GM21528 (cell line): ENCODE data around the gene TIPRL.
"Not testable (repeated sequence)": the region's sequence is repeated elsewhere in the genome, so short reads cannot be mapped to it uniquely, and the experiment has no call there.

ENCODE experiments used
- ATAC-seq: cut with Tn5 transposase; IDR thresholded peaks from one replicate; pipeline ENCODE4 v1.9.1; 2021; ENCODE audit warnings: mild to moderate bottlenecking, moderate library complexity; ENCODE audit not compliant: unreplicated experiment, low FRiP score

TIPRL gene

DNA sequence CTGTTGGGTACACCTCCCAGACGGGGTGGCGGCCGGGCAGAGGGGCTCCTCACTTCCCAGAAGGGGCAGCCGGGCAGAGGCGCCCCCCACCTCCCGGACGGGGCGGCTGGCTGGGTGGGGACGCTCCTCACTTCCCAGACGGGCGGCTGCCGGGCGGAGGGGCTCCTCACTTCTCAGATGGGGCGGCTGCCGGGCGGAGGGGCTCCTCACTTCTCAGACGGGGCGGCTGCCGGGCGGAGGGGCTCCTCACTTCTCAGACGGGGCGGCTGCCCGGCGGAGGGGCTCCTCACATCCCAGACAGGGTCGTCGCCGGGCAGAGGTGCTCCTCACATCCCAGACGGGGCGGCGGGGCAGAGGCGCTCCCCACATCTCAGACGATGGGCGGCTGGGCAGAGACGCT is 28.9 kb downstream of the TIPRL start:
- ATAC-seq = not testable (repeated sequence)

DNA sequence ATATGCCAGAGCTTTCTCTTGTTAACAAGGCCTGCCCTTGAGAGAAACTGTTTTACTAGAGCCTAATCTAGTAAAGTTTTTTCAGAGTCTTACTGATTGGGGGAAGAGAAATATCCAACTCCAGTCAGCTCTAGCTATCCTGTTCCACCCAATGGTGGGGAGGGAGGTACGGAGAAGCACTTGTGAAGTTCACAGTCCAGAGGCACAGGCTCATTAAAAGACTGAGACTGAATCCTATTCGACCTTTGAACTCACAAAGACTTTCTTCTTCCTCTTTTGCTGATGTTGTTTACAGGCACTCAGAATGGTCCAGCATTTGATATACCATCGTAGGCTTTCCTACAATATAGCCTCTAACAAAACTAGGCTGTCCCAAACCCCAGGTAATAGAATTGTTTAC is 31.6 kb downstream of the TIPRL start:
- no peak for ATAC-seq

DNA sequence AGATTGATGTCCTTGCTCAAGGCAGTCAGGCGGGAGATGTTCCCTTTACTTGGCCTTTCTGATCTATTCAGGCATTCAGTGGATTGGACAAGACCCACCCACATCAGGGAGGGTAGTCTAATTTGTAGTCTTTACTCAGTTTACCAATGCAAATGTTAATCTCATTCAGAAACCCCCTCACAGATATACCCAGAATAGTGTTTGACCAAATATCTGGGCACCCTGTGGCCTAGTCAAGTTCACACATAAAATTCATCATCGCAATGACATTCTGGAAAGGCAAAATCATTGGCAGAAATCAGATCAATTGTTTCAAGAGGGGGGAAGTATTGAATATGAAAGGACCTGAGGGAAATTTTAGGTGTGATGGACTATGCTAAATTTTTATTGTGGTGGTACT is 34.6 kb downstream of the TIPRL start:
- ATAC-seq = no peak

DNA sequence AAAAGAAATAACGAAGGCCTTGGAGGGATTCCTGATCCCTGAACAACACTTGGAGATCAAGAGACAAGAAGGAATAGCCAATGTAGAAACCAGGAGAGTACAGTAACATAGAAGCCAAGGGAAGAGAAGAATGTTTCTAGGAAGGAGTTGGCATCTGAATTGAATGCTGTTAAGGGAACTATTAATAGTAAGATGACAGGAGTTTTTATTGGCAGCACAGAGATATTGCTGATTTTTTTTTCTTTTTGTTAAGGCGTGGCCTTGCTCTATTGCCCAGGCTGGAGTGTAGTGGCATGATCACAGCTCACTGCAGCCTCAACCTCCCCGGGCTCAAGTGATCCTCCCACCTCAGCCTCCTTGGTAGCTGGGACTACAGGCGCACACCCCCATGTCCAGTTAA is 37.4 kb downstream of the TIPRL start:
- no peak for ATAC-seq

DNA sequence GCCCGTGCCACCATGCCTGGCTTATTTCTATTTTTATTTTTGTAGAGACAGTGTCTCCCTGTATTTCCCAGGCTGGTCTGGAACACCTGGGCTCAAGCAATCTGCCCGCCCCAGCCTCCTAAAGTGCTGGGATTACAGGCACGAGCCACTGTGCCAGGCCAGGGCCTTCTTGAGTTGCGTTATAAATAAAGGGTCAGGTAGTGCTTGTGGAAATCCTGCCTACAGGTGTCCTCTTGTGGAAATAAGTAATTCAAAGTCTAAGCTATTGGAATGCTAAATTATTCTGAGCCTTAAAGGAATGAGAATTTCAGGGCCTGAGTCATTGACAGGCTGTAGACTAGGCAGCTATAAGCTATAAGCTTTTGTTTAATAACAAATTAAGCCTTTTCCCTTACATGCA is 38.9 kb downstream of the TIPRL start:
- ATAC-seq = no peak

DNA sequence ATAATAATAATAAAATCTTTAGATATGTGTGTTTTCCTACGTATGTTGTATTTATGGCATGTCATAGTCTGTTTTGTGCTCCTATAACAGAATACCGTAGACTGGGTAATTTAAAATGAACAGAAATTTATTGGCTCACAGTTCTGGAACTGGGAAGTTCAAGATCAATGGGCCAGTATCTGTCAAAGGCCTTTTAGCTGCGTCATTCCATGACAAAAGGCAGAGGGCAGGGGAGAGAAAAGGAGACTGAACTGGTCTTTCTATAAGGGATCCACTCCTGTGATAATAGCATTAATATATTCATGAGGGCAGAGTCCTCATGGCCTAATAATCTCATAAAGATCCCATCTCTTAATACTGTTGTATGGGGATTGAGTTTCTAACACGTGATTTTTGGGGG is 39.9 kb downstream of the TIPRL start:
- ATAC-seq = no peak

DNA sequence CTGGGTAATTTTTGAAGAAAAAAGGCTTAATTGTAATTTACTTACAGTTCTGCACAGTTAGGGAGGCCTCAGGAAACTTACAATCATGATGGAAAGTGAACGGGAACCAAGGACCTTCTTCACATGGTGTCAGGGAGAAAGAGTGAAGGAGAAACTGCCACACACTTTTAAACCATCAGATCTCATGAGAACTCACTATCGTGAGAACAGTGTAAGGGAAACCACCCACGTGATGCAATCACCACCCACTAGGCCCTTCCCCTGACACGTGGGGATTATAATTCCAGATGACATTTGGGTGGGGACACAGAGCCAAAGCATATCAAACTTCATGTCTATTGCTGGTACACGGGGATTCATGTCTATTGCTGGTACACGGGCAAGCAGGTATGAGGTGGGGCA is 41.7 kb downstream of the TIPRL start:
- no peak for ATAC-seq

DNA sequence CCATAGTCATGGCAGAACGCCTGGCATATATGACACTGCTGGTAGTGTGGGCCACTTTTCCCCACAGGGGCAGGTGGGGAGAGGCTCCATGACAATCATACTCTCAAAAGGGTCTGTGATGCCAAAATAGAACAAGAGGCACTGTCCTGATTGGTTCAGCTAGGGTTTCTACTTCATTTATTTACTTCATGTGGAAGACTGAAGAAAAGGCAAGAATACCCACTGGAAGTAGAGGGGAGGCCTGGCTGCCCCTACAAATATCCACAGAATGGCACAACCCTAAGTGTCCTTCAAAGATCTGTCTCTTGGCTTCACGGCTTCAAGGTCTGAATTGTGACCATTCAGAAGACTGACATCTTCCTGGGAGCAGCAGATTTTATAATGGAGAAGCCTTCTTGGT is 42.5 kb downstream of the TIPRL start:
- ATAC-seq = no peak

DNA sequence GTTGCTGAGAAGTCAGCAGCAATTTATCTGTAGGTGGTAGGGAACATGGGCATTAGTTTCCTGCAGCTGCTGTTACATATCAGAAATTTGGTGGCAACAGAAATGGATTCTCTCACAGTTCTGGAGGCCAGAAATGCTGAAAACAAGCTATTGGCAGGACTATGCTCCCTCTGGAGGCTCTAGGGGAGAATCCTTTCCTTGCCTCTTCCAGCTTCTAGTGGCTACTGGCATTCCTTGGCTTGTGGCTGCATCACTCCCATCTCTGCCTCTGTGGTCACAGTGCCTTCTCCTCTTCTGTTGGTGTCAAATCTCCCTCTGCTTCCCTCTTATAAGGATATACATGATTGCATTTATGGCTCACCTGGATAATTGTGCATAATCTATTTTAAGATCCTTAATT is 44.5 kb downstream of the TIPRL start:
- no peak for ATAC-seq

DNA sequence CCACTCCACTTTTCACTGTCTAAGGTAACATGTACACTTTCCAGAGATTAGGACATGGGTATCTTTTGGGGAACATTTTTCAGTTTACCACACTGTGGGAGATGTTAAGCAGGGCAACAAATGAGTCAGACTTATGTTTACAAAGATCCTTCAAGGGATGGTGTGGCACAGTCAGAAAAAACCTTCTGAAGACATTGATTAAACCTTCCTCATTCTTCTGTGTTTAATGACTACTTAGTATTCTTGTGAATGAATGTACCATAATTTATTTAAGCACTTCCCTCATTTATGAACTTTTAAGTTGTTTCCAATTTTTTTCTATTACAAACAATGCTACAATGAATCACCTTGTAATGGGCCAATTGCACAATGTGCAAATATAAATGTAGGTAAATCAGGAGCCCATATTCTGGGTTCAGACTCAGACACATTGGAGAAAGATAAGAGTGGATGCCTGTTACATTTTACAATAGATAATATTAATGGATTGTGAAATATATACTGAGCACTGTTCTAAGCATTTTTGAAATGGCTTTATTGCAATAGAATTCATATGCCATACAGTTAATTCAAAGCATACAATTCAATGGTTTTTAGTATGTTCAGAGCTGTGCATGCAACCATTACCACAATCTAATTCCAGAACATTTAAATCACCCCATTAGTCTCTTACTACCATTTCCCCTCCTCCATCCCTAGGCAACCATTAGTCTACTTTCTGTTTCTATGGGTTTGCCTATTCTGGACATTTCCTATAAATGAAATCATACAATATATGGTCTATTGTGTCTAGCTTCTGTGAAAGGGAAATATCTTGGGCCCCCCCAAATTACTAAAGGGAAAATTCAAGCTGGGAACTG is 45.1 kb downstream of the TIPRL start:
- no peak for ATAC-seq

DNA sequence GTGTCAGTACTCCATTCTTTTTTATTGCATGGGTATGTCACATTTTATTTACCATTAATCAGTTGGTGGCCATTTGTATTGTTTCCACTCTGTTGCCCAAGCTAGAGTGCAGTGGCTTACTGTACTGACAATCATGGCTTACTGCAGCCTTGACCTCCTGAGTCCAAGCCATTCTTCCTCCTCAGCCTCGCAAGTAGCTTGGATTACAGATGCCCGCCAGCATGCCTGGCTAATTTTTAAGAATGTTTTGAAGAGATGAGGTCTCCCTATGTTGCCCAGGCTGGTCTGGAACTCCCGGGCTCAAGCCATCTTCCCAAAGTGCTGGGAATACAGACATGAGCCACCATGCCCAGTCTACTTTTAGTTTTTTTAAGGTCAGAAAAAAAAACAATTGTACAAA is 46.2 kb downstream of the TIPRL start:
- ATAC-seq = no peak

DNA sequence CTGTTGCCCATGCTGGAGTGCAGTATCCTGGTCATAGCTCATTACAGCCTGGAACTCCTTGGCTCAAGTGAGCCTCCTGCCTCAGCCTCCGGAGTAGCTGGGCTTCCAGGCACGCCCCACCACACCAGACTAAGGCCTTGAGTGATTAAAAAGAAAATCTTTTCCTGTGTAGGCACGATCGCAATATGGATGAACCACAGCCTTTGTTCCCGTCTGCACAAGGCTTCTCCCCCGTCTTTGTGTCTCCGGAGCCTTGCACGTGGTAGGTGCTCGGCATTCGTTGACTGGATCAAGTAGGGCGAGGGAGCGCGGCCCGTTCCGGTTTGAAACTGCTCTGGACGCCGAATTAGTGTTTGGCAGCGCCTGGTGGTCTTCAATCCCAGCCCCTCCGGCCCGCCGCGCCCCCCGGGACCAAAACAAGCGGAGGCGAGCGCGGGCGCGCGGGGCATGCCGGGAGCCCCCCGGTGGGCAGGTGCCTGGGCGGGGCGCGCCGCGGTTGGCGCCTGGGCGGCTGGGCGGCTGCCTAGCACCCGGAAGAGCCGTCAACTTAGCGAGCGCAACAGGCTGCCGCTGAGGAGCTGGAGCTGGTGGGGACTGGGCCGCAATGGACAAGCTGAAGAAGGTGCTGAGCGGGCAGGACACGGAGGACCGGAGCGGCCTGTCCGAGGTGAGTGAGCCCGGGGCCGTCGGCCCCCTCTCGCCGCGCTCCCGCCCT is 46.9 kb downstream of the TIPRL start, which contains the start of gene SFT2D2:
Gene SFT2D2, plus strand, starts transcription at position 529 of the 715 bp plus-strand sequence. Its CDS starts 76 bp downstream, at position 605.
- peak; percentile 82 for ATAC-seq

DNA sequence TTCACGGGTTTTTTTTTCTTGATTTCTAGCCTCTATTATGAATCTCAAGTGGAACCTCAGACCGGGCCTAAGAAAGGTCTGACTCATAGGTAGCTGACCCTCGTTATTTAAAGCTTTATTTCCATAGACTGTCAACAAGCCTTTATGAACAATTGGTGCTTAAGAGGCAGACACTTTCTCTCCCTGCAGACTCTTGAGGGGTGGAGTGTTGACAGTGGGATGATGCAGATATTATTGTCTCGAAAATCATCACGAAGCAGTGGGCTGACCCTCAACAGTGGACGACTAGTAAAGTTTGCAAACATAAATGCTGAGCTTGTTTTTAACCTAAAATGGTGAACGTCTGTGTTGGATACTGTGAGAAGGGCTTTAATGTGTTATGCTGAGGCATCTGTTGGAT is 48.9 kb downstream of the TIPRL start:
- no peak for ATAC-seq

DNA sequence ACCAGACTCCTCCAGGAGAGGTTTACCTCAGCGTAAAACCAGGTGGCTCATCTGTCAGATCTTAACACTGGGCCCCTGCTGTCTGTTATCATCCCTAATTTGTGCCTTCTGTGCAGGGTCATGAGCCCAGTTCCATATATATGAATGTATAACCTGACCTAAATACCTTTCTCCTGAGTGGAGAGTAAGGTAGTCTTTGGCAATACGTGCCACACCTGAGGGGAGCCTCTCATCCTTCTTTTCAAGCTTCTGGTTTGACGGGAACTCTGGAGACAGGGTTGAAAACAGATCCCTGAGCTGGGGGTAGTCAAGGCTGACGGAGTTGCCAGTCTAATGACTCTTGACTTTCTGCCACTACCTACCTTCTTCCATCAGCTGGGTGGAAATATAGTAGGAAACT is 51.1 kb downstream of the TIPRL start:
- no peak for ATAC-seq

DNA sequence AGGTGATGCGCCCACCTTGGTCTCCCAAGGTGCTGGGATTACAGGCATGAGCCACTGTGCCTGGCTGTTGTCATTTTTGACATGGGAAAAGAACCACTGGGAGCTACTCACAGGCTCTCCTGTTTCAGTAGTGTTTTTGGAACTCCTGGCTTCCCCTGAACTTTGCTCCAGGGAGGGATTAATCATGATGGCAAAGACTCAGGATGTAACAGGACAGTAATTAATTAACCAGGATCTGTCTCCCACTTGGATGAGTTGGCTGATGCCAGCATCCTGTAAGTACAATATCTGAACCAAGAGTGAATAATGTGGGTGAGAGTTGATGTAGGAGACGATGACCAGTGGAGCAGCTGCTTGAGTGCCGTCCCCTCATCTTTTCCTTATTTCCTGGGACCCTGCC is 51.9 kb downstream of the TIPRL start:
- no peak for ATAC-seq

DNA sequence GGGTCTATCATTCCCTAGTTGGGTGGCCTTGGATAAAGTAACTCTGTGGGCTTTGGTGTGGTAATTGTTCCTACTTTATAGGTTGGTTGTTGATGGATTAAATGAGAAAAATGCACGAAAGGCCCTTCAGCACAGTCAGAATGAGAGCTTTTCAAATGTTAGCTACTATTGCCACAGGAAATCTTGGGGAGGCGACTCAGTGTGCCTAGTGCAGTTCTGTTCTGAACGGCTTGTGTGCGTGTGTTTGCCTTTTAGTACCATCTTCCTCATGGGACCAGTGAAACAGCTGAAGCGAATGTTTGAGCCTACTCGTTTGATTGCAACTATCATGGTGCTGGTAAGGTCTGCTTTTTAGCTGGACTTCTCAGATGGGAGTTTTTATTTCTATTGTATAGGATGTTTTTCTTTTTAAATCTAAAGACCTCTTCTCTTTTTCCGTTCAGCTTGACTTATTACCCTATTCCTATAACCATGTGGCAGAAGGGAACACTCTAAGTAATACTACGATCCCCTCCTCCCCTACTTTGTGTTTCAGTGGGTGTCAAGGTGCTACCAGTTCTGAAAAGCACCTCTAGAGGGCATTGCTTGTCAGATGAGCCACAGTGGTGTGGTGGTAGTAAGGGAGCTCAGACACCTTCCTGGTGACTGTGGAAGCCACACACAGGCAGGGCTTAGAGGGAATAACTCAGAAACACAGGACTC is 56.2 kb downstream of the TIPRL start:
- peak; percentile 79 for ATAC-seq

DNA sequence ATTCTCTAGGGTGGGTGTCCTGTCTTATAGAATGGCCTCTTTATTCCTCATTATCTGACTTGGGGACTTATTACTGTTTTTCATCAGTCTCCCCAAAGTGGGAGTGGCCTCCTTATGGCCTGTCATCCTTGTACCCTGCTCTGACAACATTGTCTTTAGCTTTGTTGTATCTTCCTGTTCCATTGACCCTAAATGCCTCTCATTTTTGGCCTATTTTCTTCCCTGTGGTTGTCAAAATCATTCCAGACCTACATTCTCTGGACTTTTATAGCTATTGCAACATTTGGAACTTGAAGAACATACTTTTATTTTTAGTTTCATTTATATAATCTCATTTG is 56.8 kb downstream of the TIPRL start:
- ATAC-seq = peak; percentile 7

DNA sequence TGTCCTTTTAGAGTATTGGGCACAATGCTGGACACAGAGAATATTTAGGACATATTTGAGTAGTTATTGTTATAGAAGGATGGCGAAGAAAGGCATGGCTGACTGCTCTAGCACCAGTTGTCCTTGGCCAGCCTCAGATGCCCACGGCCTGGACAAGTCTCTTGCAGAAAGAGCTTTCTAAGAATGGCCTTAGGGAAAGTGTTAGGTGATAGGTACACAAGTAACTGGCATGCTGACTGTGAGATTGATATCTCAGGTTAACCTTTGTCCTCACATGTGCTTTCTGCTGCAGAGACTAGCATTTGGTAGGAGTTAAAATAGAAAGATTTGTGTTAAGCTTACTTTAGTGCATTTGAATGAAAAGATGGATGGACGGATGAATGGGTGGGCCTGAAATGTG is 57.2 kb downstream of the TIPRL start:
- ATAC-seq = no peak

DNA sequence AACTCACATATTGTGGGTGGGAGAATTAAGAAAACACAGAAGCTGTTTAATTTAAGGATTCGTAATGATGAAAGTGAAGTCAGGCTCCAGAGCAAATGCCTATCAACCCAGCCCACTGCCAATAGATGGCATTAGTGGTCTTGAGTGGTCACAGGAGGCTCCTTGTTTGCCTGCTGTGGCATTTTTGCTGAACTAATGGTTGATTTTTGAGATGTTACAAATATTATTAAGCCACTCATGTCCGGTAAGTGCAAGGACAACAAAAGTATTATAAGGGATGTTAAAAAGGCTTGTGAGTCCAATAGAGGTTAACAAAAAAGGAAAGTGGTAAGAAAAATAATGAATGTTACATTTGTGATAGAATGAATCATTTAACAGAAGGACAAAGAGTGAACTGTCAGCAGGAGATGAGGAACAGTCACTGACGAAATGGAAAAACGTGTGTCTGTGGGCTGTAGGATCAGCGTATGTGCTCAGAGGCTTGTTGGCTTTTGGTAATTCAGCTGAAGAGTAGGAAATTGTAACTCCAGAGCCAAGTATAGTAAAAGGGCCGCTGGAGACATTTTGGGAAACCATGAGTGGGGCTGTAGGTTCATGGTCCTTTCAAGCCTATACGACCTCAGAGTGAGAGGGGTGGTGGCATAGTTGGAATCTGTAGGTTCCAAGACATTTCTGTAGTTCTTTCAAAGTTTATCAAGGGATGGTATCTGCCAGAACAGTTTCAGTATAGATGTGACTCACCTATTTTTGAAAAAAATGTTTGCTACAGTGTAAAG is 58.3 kb downstream of the TIPRL start:
- ATAC-seq = no peak

DNA sequence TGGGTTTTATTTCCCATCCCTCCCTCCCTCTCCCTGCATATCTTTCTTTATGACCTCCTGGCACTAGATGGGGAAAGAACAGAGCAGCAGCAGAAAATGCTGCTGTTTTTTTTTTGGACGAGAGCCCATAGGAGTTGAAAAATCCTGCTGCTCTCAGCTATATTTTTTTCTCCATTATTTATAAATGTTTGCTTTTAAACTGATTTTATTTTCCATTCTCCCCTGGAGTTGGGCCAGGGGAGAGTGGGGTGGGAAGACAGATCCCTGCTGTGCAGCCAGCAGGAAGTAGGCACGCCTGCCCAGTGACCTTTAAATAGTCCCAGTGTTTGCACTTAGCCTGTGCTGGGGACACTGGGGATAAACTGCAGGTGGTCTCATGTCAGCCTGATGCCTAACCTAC is 64.4 kb downstream of the TIPRL start:
- no peak for ATAC-seq
